Stimulated activated CD8-positive, alpha-beta memory T cell treated with anti-CD3 and anti-CD28 coated beads, Interleukin-4, amount 100 ng/mL, for 4 hours (primary cell): ENCODE data around the gene PAGR1.
"Not testable (repeated sequence)": the region's sequence is repeated elsewhere in the genome, so short reads cannot be mapped to it uniquely, and the experiment has no call there.

Experiments
- DNase-seq, 2 donors: peaks; one replicate each; pipeline ENCODE4 v3.0.0-alpha.2; 2020; ENCODE audit warnings: low read depth in 2 of 2, low spot score in 1 of 2

PAGR1 gene

DNA sequence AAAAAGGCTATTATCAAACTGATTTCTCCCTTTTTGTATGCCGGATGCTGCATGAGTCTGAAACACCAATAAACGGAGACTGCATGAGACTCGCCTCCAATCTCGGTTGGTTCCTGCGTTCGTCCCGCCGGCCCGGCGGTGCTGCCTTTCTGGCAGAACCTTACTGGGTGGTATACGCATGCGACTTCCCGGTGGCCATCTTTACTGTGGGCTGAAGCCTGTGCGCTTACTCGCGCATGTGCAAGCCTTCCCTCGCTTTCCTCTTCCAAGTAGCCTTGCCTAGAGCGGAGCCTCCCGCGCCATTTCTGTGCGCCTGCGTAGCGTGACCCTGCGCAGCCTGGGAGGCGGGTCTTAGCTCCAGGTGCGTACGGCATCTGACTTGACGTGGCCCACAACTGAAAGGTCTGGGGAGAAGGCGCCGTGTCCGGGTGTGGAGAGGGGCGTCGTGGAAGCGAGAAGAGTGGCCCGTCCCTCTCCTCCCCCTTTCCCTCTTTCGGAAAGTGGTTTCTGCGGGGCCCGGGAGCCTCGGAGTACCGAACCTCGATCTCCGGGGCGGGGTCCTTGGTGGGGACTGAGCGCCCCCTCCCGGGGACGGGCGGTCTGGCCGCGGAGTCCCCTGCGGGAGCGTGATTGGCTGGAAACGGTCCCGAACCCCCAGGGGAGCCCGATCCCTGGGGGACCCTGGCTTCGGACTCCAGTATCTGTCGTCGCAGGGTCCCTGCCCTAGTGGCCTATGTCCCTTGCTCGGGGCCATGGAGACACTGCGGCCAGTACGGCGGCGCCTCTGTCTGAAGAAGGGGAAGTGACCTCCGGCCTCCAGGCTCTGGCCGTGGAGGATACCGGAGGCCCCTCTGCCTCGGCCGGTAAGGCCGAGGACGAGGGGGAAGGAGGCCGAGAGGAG lies at the start of gene PAGR1:
TSS of gene PAGR1 (plus strand) at position 360 of the 901 bp plus-strand sequence. CDS start at position 734, 374 bp downstream.
- peak; percentile 95 to 97 for DNase-seq

DNA sequence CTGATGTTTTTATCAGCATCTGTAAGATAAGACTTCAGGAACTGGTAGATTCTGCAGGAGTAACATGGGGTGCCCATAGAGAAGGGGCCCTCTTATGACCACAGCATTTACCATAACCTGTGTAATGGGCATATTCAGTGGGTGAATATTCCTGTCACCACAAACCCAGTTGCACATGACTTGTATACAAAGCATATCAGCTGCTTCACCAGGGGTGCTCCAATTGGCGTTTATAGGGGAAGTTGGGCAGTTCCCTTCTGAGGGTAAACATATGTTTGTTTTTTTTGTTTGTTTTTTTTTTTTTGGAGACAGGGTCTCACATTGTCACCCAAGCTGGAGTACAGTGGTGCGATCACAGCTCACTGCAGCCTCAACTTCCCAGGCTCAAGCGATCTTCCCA lies 49.4 kb upstream of the PAGR1 start:
- DNase-seq, result no peak

DNA sequence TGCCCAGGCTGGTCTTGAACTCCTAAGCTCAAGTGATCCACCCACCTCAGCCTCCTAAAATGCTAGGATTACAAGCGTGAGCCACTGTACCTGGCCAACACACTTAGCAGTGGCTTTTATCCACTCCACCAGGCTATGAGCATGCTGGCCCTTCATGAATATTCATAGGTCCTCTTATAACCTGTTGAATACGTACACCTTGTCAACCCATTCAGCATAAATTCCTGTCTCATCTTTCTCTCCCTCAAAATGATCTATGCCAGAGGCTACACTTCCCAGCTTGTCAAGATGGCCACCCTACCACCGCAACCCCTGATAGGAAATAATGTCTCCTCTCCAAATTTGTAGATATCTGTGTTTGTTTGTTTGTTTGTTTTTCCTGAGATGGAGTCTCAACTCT lies 48.9 kb upstream of the PAGR1 start:
- DNase-seq, result no peak

DNA sequence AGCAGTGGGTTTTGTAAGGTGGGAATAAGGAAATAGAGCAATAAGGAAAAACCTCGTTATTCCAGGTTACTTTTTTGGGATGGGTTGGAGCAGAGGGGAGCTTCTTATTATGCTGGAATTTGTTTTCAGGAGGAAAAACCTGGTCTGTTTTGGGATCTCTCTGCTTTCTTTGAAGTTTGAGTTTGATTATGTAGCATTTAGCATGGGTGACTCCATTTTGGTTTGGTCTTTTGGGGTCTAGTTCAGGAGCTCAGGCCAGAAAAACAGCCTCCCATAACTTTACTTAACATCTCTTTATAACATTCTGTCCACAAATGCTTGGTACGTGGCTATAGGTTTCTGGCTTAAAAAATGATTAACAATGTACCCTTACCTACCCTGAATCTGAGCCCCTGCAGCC lies 46.4 kb upstream of the PAGR1 start:
- no peak for DNase-seq

DNA sequence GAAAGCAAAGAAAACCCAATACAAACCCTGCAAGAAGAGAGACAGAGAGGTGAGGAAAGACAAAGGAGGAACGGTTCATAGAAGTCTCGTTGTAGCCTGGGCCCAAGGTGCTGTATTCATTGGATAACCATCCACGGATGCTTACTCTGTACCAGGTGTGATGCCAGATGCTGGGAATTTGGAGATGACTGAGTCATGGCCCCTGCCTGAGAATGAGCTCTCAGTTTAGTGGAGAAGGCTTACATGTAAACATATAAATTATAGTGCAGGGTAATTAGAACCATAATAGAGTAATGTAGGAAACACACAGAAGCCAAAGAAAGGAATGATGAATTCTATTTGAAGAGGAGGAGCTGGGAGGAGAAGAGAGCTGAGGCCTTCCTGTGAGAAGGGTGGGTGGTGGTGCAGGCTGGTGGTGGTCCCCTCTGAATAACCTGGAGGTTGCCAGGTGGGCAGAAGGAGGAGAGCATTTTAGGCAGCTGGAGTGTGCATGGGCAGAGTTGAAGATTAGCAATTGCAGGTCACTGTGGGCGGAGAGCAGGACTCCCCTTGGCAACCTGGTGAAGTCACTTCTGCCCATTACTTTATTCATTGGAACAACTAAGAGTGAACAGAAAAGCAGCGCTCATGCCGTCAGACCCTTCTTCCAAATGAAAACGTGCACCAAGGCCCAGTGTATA lies 45.6 kb upstream of the PAGR1 start:
- no peak for DNase-seq

DNA sequence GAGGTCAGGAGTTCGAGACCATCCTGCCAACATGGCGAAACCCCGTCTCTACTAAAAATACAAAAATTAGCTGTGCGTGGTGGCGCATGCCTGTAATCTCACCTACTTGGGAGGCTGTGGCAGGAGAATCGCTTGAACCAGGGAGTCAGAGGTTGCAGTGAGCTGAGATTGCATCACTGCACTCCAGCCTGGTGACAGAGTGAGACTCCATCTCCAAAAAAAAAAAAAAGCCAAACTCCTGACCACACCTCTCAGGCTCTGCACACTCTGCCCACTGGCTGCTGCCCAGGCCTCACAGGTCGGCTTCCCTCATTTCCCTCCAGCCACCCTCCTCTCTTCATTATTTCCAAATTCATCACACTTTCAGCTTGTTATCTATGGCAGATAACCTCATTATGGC lies 43.6 kb upstream of the PAGR1 start:
- DNase-seq, result not testable (repeated sequence)

DNA sequence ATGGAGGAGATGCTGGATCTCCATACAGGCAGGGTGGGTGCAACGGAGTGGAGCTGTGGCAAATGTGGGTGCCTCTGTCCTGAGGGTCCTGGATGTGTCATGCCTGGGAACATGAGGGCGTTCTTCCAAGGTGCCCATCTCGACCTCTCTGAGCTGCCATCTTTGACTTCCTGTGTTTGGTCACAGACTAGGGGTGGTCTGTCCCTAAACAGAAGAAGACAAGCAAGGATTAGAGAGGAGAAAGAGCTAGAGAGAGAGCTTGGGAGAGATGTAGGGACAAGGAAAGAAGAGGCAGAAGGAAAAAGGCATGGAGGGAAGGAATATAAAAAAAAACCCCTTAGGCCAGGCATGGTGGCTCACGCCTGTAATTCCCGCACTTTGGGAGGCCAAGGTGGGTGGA lies 41.2 kb upstream of the PAGR1 start:
- no peak for DNase-seq

DNA sequence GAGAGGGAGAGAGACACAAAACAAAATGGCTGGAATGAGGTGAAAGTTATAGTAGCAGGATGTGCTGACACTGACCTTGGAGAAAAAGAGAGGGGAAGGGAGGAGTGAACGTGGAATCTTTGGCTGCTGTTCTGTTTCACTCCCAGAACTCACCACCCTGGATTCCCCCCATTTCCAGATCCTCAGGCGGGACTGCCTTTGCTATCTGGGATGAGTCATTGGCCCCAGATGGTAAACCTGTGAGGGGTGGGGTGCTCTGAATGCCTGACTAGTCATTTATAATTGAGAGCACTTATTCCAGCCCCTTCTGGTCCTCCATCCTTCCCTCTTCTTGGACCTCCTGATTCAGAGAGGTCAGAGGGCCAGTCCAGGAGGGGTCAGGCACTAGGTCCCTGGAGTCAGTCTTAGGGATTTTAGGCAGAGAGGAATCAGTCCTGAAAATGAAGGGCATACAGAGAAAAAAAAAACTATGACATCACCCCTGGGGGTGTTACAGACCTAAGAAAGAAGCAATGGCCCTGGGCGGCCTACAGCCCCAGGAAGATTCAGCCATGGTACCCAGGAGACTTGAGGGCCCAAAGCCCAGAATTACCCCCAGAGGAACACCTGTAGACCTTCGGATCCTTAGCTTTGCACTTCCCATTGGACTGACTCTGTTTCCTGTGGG lies 40.1 kb upstream of the PAGR1 start:
- no peak for DNase-seq

DNA sequence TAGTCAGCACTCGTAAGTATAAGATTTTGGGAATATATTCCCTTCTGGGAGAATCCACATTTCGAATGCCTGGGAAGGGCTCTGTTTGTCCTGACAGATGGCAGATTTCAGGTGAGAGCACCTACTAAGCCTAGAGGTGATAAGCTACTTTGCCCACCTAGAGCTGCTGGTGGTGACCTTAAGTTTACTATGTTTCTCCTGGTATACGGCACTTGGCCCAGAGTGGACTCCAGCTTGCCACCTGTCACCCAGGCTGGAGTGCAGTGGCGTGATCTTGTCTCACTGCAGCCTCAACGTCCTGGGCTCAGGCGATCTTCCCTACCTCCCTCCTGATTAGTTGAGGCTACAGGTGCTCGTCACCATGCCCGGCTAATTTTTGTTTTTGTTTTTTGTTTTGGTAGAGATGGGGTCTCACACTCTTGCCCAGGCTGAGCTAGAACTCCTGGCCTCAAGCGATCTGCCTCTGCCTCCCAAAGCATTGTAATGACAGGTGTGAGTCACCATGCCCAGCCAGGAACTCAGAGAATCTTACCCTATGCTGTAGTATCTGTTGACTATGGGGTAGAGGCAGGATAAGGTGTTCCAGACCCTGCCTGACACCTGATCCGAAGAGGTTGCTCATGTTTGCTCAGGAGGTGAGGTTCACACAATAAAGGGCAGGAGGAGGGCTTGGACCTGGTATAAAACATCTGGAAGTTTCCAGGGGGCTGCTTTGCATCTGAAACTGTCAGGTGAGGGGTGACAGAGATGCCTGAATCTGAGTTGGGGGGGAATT lies 38.2 kb upstream of the PAGR1 start, which contains the start of gene ZG16:
TSS of gene ZG16 (plus strand) at position 681 of the 775 bp plus-strand sequence. CDS start 1,011 bp downstream, outside the sequence.
- DNase-seq, result no peak

DNA sequence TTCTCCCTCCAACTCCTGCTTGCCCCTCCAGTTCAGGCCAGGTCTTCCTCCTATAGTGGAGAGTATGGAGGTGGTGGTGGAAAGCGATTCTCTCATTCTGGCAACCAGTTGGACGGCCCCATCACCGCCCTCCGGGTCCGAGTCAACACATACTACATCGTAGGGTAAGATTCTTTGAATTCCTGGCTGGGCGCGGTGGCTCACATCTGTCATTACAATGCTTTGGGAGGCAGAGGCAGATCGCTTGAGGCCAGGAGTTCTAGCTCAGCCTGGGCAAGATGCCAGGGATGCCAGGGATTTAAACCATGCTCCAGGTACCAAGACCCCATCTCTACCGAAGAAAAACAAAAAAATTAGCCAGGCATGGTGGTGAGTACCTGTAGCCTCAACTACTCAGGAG lies 36.5 kb upstream of the PAGR1 start:
- no peak for DNase-seq

DNA sequence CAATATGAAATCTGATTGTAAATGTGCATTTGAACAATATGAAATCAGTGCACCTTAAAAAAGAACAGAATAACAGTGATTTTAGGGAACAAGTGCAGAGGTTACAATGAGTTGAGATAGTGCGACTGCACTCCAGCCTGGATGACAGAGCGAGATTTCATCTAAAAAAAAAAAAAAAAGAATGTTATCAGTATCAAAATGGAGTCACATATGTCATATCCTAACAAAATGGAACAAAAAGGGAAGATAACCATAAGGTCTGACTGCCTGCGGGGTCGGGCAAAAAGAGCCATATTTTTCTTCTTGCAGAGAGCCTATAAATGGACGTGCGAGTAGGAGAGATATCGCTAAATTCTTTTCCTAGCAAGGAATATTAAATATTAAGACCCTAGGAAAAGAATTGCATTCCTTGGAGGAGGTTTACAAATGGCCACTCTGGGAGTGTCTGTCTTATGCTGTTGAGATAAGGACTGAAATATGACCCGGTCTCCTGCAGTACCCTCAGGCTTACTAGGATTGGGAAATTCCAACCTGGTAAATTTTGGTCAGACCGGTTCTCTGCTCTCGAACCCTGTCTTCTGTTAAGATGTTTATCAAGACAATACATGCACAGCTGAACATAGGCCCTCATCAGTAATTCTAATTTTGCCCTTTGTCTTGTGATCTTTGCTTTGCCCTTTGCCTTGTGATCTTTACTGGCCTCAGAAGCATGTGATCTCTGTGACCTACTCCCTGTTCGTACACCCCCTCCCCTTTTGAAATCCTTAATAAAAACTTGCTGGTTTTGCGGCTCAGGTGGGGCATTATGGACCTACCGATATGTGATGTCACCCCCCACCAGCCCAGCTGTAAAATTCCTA lies 32.6 kb upstream of the PAGR1 start:
- not testable (repeated sequence) for DNase-seq

DNA sequence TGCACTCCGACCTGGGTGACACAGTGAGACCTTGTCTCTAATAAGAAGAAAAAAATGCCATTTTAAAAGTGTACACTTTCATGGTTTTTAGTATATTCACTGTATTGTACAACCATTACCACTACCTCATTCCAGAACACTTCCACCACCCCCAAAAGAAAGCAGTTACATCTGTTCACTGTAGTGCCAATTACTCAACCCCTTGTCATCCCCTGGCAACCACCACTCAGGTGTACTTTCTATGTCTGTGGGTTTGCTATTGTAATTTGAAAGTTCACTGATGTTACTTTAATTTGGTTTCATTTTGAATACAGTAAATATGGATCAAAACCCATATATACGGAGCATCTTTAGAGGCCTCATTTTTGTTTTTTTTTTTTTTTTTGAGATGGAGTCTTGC lies 31.8 kb upstream of the PAGR1 start:
- no peak for DNase-seq

DNA sequence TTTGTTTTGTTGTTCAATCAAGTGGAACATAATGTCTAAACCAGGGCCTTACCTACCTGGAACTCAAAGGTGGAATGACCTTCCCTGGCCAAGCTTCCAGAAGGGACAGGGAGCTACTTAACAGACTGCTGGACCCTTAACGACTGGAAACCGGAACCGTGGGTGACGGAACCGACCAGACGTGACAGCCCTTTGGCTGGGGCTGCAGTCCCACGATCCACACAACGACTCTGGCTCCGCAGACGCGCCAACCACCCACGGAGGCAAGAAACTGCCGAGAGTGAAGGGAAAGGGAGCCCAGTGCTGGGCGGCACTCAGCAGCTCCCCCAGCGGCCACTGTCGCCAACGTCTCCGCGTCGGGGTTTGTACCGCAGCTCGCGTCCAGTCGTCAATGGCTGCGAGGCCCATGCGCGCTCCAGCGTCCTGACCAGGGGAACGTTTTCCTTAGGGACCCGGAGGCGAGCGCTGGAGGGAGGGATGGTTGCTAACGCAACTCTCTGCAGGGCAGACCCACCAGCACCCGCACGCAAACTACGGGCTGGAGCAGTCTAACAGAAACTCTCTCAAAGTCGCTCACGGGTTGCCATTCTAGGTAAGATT lies 31.0 kb upstream of the PAGR1 start:
- DNase-seq, result peak; percentile 46 to 51

DNA sequence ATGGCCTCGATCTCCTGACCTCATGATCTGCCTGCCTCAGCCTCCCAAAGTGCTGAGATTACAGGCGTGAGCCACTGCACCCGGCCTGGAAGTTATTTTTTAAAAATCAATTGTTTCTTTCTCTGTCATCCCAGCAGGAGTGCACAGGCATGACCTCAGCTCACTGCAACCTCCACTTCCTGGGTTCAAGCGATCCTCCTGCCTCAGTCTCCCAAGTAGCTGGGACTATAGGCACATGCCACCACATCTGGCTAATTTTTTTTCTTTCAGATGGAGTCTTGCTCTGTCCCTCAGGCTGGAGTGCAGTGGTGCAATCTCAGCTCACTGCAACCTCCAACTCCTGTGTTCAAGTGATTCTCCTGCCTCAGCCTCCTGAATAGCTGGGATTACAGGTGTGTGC lies 28.8 kb upstream of the PAGR1 start:
- DNase-seq, result not testable (repeated sequence)

DNA sequence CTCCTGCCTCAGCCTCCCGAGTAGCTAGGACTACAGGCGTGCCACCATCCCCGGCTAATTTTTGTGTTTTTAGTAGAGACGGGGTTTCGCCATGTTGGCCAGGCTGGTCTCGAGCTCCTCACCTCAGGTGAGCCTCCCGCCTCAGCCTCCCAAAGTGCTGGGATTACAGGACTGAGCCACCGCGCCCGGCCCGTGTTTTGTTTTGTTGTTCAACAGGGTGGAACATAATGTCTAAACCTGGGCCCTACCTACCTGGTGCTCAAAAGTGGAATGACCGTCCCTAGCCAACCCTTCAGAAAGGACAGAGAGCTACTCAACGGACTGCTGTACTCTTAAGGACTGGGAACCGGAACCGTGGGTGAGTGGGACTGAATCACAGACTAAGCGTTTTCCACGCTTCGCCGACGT lies 26.2 kb upstream of the PAGR1 start:
- DNase-seq, result no peak

DNA sequence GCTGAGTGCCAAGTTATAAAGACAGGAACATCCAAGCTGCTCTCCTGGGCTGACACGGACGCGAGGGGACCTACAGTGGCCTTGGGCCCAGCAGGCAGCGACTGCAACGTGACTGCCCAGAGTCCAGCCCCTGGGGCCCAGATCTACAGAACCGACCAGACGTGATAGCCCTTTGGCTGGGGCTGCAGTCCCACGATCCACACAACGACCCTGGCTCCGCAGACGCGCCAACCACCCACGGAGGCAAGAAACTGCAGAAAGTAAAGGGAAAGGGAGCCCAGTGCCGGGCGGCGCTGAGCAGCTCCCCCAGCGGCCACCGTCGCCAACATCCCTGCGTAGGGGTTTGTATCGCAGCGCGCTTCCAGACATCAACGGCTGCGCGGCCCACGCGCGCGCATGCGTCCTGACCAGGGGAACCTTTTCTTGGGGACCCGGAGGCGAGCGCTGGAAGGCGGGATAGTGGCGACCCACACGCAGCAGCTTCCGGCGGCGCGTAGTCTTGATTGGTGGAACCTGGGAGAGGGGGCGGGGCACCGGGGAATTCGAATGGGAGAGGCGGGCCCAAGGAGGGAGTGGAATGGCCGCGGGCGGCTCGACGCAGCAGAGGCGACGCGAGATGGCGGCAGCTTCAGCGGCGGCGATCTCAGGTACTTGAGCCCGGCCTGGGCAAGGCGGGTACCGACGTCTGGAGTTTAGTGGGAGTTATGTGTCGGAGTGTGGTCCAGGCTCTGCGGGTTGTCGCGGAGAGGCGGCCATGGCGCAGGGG lies 25.6 kb upstream of the PAGR1 start, which contains the start of gene KIF22:
TSS of gene KIF22 (plus strand) at position 569 of the 766 bp plus-strand sequence. CDS start at position 578, 9 bp downstream.
- peak; percentile 99 to 100 for DNase-seq

DNA sequence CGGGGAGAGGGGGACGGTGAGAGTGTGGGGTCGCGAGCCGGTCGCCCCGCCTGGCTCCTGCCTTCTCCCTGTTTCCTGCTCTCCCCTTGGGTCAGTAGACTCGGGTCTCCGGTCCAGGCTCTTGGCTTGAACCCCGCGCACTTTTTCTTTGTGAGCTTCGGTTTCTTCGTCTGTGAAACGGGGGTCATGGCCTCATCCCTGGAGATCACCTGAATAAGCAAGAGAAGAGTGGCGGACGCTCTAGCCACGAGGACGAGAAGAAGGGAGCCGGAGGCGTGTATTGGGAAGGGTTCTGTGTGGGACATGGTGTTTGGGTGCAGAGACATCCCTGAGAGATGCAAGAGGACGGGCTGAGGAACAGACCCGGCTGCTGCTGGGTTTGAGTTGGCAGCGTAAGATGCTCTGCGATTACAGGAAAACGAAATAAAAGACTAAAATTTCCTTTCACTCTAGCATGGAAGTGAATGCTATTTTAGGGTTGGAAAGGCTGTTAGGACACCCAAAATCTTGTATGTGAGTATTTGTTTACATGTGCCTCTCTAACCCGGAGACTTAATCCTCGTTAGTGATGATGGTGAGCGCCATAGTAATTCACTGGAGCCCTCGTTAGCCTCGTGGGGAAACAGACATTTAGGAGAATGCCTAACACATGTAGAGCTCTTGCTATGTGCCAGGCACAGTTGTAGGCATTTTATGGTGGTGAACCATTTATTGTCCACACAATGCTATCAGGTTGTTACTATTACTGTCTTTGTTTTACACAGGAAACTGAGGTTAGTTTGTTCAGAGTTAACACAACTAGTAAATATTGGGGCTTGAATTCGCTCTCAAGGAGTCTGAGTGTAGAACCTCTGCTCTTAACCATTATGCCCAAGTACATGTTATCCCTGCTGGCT lies 24.8 kb upstream of the PAGR1 start:
- DNase-seq, result no peak
